HG02852 (cell line): Measurements from ENCODE around the gene DDX24.

Source experiments
- ATAC-seq: cut with Tn5 transposase; IDR thresholded peaks from one replicate; pipeline ENCODE4 v1.9.1; 2021; ENCODE audit warnings: mild to moderate bottlenecking, moderate library complexity; ENCODE audit not compliant: unreplicated experiment

The DDX24 gene

DNA sequence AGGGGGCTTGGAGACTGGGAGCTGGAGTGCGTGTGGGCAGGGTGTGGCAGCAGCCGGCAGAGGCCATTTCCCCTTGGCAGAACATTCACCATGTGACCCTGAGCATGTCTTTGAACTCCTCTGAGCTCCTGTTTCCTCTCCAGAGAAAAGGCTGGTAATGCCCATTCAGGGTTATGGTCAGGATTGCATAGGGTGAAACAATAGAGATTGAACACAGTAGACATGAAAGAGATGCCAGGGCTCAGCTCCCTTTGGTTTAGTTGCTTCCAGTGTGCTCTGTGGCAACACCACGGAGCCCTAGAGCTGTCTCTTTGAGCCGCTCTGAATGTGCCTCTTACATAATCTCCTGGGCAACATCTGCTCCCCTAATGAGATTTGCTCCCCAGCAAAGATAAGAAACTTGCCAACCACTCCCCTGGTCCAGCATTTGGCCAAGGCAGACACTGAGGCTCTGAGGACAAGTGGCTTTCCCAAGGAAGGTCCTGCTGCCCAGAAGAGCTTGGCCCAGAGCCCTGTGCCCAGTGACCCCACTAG is 34.1 kb upstream of the DDX24 start:
- ATAC-seq, result no peak

- ATAC-seq, result no peak
These were observed 33.6 kb upstream of the DDX24 start for GRCh38 chr14:94114589-94115057.

- ATAC-seq, result no peak
These were observed 33.0 kb upstream of the DDX24 start for GRCh38 chr14:94113908-94114588.

- ATAC-seq, result no peak
These were observed 32.5 kb upstream of the DDX24 start for GRCh38 chr14:94113490-94113889.

DNA sequence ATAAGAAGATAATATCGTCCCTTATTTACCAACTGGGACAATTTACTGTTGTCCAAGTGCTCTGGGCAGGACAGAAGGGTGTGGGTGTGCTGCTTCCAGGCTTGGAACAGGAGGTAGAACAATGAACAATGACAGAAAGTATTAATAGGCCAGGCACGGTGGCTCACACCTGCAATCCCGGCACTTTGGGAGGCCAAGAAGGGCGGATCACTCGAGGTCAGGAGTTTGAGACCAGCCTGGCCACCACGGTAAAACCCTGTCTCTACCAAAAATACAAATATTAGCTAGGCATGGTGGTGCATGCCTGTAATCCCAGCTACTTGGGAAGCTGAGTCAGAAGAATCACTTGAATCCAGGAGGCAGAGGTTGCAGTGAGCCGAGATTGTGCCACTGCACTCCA is 32.1 kb upstream of the DDX24 start:
- ATAC-seq, result no peak

GRCh38 chr14:94112513-94113063 is 31.6 kb upstream of the DDX24 start:
- ATAC-seq, result no peak

- no peak for ATAC-seq
These were observed 30.5 kb upstream of the DDX24 start for GRCh38 chr14:94111276-94112095.

DNA sequence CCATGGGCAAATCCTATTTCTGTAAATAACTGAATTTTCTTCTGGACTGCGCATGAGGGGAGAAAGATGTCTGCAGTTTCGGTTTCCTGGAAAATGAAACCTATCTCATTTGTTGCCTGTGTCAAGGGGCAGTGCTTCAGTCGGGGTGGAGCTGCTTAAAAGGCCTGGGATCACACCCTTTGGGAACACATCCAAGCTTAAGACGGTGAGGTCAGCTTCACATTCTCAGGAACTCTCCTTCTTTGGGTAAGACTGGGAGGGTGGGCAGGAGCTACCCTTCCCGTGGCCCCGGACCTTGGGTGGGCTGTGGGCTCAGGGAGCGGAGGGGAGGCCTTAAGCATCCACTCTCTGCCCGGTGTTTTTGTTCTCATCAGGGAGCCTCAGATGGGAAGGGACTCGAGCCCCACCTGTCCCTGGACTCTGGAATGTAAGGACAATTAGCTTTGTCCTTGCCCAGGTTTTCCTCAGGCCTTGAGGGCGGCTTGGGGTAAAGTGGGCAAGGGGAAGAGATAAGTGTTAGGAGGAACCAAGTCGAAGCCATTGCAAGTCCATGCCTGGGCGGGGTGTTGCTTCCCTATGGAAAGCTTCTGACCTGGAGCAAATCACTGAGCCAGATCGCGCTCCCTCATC is 29.7 kb upstream of the DDX24 start, which contains the start of gene IFI27:
TSS of gene IFI27 (plus strand) at position 185 of the 630 bp plus-strand sequence.
- no peak for ATAC-seq

GRCh38 chr14:94109915-94110250 is 28.9 kb upstream of the DDX24 start:
- no peak for ATAC-seq

DNA sequence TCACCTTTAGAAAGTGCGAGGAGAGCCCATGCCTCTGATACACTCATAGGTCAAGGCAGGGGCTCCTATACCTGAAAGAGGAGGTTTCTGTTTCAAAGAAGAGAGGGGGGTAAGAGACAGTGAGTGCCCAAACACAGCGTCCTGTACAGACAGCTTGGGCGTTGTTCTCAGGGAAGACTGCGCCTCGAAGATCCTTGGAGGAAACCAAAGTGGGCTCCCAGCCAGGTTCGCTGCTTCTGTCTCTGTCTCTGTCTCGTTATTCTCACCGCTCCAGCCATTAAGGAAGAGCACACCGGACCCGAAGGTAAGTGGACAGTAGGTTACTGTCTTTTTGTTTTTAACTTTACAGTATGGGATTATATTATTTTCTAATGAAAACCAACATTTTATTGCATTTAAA is 23.7 kb upstream of the DDX24 start:
- ATAC-seq, result no peak

- no peak for ATAC-seq
These were observed 22.6 kb upstream of the DDX24 start for GRCh38 chr14:94103554-94104150.

GRCh38 chr14:94102768-94103482 is 21.9 kb upstream of the DDX24 start:
- no peak for ATAC-seq

DNA sequence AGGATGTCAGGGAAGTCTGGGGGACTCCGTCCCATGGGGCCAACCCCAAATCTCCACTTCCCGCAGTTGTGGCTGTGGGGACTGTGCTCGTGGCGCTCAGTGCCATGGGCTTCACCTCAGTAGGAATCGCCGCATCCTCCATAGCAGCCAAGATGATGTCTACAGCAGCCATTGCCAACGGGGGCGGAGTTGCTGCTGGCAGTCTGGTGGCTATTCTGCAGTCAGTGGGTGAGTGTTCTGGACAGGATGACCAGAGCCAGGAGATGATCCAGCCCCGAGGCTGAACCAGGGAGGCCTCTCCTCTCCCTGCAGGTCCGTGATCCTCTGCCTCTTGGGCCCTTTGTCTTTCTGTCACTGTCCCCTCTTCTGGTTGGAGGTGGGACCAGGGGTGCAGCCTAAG is 20.7 kb upstream of the DDX24 start:
- ATAC-seq, result no peak

DNA sequence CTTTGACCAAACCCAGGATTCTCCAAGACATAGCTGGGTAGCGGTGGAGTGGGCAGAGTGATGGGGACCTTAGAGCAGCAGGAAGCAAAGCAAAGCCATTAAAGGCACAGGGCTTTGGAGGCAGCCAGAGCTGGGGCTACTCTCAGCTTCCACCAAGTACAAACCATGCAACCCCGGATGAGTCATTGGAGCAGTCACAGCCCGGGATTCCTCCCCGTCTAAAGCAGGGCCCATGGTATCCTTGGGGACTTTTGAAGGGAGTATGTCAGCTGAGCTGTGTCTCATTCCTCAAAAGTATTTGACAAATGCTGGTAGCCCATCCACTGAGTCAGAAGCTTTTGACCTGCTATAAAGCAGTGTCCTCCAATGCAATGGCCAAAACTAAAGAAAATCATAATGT is 19.8 kb upstream of the DDX24 start:
- no peak for ATAC-seq

- ATAC-seq, result no peak
These were observed 18.0 kb upstream of the DDX24 start for GRCh38 chr14:94099006-94099405.

DNA sequence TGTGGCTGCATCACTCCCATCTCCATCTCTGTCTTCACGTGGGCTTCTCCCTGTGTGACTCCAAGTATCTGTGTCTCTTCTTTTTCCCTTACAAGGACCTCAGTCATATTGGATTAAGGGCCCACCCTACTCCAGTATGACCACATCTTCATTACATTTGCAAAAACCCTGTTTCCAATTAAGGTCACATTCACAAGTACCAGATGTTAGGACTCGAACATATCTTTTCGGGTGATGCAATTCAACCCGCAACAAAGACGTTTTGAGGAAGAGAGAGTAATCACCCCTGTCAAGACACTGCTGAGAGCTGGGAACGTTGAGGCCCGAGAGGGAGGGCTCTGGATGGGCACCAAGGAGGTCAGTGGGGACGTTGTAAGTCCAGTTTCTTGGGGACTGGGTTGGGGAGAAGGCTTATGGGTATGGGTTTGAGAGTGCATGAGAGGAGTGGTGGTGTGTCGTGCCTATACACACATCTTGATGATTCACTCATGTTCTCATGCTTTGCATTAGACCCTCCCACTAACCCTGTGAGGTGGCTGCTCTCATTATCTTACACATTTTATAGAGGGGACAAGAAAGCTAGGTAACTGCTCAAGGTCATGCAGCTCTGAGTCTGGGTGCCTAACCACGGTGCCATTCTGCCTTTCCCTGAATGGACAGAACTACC is 17.5 kb upstream of the DDX24 start:
- ATAC-seq, result no peak

DNA sequence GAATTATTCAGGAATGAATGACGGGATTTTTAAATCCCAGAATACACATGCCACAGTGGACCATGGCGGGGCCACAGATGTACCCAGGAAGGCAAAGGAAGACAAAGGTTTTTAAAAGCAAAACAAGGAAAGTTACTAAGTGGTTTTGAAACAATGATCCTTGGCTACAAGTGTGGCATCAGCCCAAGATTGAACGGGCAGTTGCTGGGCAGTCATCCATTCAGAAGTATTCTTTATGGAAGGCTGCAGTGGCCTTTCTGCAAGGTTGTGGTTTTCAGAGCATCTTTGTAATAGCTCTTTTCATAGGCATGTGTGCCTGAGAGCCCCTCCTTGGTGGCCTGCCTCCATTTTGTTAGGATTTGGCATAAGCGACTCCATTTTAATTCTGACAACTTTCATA is 16.1 kb upstream of the DDX24 start:
- ATAC-seq, result no peak

- ATAC-seq, result no peak
These were observed 12.4 kb upstream of the DDX24 start for GRCh38 chr14:94093418-94093817.

DNA sequence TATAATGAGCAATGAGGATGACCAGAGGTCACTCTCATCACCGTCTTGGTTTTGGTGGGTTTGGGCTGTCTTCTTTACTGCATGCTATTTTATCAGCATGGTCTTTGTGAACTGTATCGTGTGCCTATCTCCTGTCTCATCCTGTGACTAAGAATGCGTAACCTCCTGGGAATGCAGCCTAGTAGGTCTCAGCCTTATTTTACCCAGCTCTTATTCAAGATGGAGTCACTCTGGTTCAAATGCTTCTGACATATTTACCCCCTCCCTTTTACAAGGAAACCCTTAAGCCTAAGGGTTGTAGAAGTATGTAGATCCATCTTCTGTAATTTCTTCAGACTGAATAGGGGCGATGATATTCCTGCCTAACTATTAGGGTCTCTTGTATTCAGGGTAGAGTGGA is 8.5 kb upstream of the DDX24 start:
- ATAC-seq, result no peak

DNA sequence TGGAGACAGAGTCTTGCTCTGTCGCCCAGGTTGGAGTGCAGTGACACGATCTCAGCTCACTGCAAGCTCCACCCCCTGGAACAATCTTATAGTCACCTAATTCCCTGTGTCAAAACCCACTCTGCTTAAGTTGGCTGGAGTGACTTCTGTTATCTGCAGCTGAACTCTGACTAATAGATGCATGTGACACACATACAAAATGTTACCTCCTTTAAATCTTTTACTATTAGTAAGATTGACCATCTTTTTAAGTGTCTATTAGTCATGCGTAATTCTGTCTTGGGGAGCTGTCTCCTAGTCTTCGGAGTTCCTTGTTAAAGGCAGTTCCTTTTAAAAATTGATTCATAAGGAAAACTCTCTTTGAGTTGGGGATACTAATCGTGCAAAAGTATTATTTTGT is 7.5 kb upstream of the DDX24 start:
- no peak for ATAC-seq
